ENCODE results near the gene ATXN1.

The ATXN1 gene

GRCh38 chr6:16253399-16254144, 507.7 kb downstream of the ATXN1 start:
- DNase-seq (ENCODE audit: low read depth in 2 of 2) = no peak

DNA sequence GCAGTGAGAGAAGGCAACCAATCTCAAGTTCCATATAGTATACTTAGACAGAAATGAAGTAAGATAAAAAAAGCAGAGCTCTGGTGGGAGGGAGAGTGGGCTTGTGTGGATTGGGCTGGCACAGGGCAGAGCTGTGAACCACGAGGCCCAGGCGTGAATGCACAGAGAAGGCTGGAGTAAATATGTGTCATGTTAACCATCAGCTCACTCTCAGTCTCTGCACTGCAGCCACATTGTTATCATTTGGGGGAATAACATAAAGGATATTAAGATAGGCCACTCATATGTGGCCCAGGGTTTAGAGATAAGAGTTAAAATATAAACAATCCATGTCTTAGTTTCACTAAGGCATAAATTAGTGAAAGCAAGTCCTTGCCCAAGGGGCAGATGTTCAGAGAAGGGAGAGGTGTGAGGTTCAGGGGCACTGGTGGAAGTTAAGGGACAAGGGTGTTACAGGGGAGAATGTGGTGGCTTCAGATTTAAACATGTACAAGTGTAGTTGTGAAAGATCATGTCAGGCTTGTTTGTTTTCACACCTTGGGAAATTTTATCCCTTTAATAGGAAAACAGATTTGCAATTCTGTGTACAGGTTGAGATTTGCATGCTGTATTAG, 508.5 kb downstream of the ATXN1 start:
- DNase-seq (ENCODE audit: low read depth in 2 of 2) = no peak

DNA sequence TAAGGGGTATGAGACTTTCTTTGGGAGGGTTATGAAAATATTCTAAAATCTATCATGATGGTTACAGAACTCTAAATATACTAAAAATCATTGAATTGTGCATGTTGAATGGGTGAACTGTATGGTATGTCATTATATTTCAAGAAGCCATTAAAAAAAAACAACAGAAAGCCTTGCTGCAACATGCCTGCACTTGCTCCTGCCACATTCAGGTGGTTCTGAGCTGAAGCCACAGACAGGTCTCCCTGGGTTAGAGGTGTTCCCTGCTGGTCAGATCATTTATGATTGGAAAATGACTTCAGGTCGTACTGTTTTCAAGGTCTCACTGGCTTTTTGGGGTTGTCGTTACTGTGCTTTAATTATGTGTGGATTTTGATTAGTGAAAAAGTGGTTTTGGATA, 509.6 kb downstream of the ATXN1 start:
- no peak for DNase-seq (ENCODE audit: low read depth in 2 of 2)

DNA sequence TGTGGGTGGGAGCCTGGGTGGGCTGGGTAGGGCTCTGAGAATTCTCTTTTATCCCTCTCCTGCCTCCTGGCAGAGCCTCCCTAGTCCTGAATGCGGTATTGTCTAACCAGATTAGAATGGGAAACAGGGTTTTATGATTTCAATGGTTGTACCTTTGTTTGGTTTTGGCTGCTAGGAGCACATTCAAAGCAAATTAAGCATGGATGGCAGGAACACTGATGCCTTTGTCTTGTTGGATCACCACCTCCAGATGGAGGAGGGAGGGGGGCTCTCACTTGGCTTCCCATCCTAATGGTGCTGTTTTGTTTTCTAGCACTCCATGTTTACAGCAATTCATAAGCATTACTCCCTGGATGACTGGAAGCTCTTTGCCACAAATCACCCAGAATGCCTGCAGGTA, 511.3 kb downstream of the ATXN1 start:
- DNase-seq (ENCODE audit: low read depth in 2 of 2) = no peak
